Jurkat, Clone E6-1 (cell line): Measurements from ENCODE around the gene PLCXD3.
"Not testable (repeated sequence)": the region's sequence is repeated elsewhere in the genome, so short reads cannot be mapped to it uniquely, and the experiment has no call there.

Experiments
- DNase-seq: peaks from one replicate; pipeline ENCODE4 v3.0.0-alpha.2; 2011; ENCODE audit warnings: low read depth, low spot score
- H3K4me3 ChIP-seq: 2 replicates; pipeline ENCODE4 v1.5.1; 2011; ENCODE audit warnings: mild to moderate bottlenecking, low read length, control low read depth, moderate library complexity

Gene PLCXD3

DNA sequence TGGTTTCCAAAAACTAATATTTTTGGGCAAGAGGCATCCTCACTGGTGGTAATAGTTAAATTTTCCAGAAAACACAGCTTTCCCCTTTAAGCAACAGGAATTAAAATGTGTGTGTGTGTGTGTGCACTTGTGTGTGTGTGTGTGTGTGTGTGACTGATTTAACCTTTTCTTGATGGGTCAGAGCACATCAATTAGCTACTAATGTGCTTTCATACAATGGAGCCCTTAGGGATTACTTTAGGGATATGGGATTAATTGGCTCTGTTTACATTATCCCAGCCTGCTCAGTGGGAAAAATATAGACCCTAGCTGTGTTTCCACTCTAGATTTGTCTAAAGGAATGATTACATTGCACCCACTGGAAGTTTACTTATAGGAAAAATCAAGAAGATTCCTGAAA lies 6.5 kb downstream of the PLCXD3 start:
- no peak for DNase-seq

DNA sequence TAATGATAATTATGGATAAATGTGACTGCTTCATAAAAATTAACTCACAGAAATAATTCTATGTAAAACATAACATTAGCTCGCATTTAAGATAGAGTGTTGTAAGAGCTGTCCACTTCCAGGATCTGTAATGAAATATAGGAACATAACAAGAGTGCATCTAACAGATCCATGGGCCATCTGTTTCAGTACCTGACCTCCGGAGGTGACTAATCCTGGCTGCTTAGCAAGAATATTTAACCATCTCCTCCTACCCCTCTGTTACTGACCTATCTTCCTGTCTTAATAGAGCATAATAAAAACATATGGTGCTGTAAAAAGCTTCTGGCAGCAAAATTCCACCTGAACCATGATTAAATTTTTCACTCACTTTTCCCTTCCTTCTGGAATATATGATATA lies 7.1 kb downstream of the PLCXD3 start:
- no peak for DNase-seq

More for the DNA sequence above, 6.5 kb downstream of the PLCXD3 start:
- H3K4me3 ChIP-seq, result no peak overlapping the region

DNA sequence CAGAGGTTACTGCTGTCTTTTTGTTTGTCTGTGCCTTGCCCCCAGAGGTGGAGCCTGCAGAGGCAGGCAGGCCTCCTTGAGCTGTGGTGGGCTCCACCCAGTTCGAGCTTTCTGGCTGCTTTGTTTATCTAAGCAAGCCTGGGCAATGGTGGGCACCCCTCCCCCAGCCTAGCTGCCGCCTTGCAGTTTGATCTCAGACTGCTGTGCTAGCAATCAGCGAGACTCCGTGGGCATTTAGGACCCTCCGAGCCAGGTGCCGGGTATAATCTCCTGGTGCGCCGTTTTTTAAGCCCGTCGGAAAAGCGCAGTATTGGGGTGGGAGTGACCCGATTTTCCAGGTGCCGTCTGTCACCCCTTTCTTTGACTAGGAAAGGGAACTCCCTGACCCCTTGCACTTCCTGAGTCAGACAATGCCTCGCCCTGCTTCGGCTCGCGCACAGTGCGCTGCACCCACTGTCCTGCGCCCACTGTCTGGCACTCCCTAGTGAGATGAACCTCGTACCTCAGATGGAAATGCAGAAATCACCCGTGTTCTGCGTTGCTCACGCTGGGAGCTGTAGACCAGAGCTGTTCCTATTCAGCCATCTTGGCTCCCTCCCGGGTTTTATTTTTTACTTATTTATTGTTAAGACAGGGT lies 16.8 kb downstream of the PLCXD3 start:
- DNase-seq, H3K4me3 ChIP-seq: not testable (repeated sequence)

More for the DNA sequence above, 7.1 kb downstream of the PLCXD3 start:
- H3K4me3 ChIP-seq, result no peak overlapping the region

DNA sequence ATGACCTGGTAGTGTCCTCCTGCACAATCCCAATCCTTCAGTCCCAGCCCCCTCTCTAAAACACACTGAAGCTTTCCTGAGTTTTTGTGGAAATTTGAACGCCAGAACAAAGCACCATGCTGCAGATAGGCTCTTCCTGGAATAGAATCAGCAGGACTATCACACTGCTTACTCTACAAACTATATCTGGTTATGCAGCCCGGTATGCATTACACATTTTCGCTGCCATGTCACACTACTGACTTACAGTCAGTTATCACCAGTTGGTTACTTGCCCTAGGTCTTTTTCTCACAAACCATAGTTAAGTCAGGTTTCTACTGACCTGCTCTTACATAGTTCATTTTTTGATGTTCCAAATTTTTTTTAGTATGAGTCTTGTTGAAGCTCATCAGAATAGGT lies 24.9 kb downstream of the PLCXD3 start:
- no peak overlapping the region for H3K4me3 ChIP-seq
- DNase-seq, result no peak

DNA sequence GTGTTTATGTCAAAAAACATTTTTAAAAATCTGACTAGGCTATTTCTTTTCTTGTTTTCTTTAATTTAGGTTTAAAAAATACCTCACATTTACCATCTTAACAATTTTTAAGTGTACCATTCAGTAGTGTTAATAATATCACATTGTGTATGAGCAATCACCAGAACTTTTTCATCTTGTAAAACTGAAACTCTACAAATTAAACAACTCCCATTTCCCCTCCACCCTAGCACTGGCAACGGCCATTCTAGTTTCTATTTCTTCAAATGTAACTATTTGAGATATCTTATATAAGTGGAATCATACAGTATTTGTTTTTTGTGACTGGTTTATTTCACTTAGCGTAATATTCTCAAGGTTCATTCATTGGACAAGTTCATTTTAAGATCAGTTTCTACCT lies 27.7 kb downstream of the PLCXD3 start:
- no peak for DNase-seq

DNA sequence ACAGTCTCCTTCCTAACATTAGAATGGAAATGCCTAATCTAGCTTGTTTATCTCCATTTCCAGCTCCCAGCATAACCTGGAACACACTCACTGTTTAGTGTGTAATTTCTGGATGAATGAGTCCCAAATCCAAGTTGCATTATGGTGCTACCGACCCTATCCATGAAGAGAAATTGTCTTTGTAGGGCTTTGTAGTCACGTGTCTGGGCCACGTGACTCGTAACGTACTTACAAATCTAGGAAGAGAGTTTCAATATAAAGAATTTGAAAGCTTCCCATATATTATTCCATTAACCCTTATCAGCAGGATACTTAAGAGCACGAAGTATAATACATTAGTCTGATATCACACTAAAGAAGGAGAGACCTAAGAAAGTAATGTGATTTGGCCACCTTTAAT lies 28.2 kb downstream of the PLCXD3 start:
- DNase-seq, result no peak
- H3K4me3 ChIP-seq, result no peak overlapping the region

More for the DNA sequence above, 27.7 kb downstream of the PLCXD3 start:
- no peak overlapping the region for H3K4me3 ChIP-seq

DNA sequence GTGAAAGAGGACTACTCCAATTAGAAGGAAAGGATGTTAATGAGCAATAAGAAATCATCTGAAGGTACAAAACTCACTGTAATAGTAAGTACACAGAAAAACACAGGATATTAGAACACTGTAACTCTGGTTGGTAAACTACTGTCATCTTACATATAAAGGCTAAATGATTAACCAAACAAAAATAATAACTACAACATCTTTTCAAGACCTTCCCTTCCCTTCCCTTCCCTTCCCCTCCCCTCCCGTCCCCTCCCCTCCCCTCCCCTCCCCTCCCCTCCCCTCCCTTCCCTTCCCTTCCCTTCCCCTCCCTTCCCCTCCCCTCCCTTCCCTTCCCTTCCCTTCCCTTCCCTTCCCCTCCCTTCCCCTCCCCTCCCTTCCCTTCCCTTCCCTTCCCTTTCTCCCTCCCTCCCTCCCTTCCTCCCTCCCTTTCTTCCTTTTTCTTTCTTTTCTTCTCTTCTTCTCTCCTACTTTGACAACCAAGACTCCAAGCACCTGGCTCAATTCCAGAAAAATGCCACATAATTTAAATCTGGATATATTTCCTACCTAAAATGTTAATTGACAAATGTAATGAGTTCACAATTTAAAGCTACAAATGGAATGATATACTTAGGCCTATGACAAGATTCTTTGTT lies 38.7 kb downstream of the PLCXD3 start:
- DNase-seq, H3K4me3 ChIP-seq: not testable (repeated sequence)

DNA sequence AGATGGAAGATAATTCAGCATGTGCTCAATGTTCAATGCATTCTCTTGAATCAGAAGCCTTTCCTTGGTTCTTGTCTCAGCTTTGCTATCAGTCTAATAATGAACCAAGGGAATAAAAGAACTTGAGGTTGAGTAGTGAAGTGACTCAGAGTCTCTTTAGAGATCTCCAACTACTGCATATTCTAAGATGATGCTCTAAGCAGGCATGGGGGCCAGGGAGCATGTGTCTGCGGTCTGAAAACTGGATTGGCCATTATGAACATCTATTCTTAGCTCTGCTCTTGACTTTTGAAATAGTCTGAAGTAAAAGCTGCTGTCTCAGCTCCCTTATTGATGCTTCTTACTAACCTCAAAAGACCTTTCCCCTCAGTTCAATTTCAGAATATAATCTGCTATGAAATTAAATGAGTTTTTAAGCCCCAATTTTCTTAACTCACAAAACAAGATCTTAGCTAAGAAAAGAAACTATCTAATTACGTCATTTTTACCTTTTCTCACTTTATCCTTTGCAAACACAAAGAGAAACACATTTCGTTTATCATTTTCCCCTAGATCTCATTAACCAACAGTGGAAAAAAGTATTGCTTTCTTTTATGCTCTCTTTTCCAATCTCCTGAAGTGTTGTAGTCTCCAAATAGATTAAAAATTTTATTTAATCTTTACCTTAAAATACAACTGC lies 44.8 kb downstream of the PLCXD3 start:
- DNase-seq, result no peak

DNA sequence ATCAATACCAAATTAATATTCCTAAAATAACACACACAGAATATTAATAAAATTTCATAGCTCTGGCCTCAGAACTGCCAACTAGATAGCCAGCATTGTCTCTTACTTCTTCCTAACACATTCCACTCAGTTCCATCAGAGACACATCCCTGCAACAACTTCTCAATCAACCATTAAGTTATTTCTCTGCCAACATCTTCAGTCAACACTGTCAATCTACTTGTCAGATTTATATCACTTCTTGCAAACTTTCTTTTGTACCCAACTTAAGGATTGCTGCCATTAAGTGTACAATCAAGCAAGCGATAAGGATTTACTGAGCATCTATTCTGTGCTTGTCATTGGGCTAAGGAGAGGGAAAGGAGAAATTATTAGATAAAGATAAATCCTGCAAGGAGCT lies 50.8 kb downstream of the PLCXD3 start:
- H3K4me3 ChIP-seq, result no peak overlapping the region
- DNase-seq, result no peak

More for the DNA sequence above, 44.8 kb downstream of the PLCXD3 start:
- H3K4me3 ChIP-seq, result no peak overlapping the region

DNA sequence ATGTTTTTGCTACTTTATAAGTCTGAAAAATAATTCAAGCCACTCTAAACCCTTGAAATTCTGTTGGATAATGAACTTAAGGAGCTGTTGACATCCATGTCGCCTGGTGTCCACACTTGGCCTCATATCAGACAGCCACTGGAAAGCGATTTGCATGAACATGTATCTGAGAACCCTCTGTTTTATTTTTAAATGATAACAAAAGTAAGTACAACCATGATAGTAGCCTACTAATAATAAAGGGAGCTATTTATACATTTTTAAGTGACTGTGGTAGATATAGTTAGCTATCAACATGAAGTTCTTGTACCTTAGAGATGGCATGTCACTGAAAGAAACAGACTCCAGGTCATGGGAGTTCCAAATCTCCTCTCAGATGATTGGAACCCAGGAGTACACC lies 53.3 kb downstream of the PLCXD3 start:
- H3K4me3 ChIP-seq, result no peak overlapping the region

DNA sequence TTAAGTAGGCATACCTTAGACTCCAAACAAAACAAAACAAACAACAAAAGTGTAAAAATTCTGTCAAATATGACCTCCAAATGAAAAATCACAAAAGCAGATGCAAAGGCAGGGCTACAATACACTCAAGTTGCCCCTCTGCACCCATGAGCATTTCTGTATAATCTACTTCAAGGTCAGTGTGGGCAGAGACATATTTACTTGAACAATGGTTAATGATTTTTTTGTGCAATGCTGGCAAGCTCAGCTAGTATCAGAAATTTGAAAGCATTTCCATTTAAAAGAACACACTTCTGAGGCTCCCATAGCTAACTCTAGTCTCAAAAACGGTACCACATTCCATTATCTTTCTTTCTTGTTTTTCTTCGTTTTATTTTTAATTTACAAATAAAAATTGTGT lies 57.9 kb downstream of the PLCXD3 start:
- H3K4me3 ChIP-seq, result no peak overlapping the region
- no peak for DNase-seq

More for the DNA sequence above, 53.3 kb downstream of the PLCXD3 start:
- no peak for DNase-seq

DNA sequence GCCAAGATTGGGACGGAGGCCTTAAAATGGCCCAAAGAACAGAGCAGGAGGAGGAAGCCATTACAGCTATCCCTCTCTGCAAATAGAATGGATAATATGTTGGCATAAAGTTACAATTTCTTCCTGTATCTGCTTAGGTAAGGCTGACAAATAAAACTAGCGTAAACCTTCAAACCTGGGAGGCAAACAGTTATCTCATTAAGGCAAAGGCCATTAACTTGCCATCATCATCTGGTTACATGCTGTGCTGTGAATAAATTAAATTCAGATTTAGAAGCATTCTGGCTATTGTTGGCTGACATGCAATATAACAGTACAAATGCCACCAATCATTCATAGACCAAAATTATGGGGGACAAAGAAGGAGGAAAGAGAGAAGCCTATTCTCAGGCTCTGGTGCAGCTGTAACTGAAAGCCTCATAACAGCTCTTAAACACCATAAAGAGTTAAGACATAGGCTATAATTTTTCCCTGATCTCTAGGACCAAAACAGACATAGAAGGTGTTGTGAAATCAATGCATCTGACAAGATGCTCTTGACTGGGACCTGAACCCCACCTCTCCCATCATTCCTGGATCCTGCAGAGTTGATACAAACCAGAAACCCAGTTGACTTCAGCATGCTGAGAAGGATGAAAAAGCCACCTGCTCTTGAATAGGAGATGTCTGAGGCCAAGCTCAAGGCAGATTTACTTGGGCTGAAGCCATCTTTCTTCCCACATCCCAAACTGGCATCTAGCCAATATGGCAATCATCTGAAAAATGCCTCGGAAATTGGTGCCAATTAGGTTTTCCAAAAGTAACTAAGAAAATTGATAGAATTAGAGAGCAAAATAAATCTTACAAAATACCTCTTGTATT lies 62.5 kb downstream of the PLCXD3 start:
- H3K4me3 ChIP-seq, result no peak overlapping the region
- DNase-seq, result no peak

DNA sequence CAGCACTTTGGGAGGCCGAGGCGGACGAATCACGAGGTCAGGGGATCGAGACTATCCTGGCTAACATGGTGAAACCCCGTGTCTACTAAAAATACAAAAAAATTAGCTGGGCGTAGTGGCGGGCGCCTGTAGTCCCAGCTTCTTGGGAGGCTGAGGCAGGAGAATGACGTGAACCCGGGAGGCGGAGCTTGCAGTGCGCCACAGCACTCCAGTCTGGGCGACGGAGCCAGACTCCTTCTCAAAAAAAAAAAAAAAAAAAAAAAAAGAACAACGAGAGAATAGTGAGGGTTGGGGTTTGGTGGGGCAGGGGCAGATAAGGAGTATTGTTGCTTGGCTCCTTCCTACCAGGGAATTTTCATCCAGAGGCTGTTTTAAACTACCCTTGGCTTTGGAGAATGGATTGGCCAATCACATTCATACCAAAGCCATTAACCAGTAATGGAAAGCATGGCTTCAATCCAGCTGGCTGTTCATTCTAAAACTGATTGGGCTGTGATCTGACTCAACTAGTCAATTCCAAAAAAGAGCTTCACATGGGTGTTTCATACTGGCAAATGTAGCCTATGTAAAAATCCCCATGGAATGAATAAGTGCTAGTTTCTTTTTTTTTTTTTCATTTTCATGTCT lies 64.4 kb downstream of the PLCXD3 start:
- no peak for DNase-seq
- no peak overlapping the region for H3K4me3 ChIP-seq

DNA sequence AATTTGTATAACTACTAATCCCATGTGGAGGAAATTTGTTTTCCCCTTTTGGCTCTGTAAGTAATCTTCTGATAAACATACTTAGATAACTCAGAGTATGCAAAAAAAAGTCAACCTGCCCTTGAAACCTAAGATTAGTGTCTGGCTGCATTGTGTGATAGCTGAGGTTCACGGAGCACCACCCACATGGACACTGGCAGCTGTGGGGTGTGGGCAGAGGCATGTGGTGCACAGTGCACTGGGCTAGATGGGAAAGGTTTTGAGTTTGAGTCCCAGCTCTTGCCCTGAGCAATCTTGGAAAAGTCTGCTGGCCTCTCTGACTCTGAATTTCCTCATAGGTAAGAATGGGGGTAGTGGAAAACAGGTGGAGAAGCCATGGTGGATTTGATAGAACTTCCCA lies 75.1 kb downstream of the PLCXD3 start:
- DNase-seq, result no peak

DNA sequence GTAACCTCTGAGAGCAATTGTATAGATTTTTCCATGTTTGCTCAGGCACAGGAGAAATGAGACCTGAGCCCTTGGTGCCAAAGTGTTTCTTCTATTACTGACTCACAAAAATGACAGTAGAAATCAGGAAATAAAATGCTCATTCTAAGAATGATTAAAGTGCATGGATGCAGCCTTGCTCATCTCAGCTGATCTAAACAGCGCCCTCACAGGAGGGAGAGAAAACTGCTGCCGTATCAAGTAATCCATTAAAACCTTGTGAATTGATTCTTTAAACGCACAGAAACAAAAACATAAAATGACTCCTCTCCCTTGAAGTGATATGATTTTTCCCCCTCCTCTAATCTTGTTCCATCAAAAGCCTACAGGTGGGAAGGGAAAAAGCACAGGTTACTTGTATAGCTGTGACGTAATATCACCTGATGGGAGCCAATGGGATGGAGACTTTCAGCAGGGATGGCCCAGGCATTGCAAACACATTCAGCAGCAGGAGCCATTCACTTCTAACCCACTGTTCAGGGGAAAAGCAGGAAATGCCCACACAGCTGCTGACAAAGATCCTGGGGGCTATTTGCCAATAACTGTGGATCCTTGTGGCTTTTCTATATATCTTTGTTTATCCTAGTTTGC lies 76.7 kb downstream of the PLCXD3 start:
- no peak for DNase-seq
- no peak overlapping the region for H3K4me3 ChIP-seq

More for the DNA sequence above, 75.1 kb downstream of the PLCXD3 start:
- no peak overlapping the region for H3K4me3 ChIP-seq

DNA sequence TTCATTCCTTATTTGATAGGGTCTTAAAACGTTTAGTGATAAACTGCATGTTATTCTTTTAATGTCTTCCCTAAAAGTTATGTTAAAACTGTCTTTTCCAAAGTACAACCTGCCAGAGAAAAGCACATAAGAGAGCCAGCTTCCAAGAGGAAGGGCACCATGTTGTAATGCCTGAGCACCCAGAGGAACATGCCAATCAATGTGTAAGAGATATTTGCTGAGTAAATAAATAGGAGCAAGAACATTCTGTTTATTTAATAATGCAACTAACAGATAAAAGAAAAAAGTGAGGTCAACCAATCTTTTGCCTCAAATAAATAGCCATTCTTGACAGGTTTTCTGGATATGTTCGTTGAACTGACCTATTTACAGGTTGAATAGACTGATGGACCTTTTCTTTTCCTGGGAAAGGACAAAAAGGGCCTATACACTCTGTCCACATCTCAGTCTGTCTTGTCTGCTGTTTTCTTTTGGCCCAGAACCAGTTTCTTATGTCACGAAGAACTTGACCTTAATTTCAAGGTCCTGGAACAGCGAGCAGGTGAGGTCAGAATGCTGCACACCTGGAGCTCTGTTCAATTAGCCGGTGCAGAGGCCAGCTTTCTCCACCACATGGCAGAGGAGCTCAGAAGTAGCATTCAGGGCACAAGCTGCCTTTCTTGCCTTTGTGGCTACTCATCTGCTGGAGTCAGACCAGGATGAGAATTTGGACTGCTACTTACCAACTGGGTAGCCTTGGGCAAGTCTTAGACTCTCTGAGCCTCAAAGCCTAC lies 77.7 kb downstream of the PLCXD3 start:
- no peak overlapping the region for H3K4me3 ChIP-seq
- DNase-seq, result no peak

DNA sequence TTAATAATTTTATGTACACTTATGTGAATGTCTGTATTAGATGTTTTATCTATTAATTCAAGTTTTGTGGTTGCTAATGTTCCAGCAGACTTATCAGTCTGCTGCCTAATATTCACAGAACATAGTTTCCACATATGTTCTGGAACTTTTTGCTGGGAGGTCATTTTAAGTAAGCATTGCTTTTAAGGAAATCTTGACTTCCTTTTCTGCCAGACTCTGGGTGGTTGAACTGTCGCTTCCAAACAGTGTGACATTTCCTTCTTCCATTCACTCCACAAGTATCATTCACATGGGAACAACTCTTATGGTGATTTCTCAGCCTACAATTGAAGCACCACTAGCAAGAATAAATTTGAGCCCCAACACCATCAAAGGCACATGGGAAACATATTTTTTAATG lies 82.9 kb downstream of the PLCXD3 start:
- no peak for DNase-seq
- no peak overlapping the region for H3K4me3 ChIP-seq

DNA sequence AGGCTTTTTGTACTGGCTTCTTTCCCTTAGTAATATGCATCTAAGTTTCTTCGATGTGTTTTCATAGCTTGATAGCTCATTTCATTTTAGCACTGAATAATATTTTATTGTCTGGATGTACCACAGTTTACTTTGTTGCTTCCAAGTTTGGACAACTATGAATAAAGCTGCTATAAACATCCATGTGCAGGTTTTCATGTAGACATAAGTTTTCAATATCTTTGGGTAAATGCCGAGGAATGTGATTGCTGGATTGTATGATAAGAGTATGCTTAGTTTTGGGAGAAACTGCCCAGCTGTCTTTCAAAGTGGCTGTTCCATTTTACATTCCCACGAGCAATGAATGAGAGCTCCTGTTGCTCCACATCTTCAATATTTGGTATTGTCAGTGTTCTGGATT lies 84.7 kb downstream of the PLCXD3 start:
- DNase-seq, result no peak
- no peak overlapping the region for H3K4me3 ChIP-seq
